AG20443 (cell line): ENCODE results near the gene CCDC87.
"Not testable (repeated sequence)": the region's sequence is repeated elsewhere in the genome, so short reads cannot be mapped to it uniquely, and the experiment has no call there.

Experiments
- DNase-seq: peaks from one replicate; pipeline ENCODE4 v3.0.0; 2012; ENCODE audit warnings: low spot score, mixed read lengths

CCDC87 gene

GRCh38 chr11:66592457-66593302 is at the start of gene CCDC87, which contains the start of gene CCS:
TSS of gene CCDC87 (minus strand) at chr11:66593063. CDS start at chr11:66593015, 48 bp downstream.
TSS of gene CCS (plus strand) at chr11:66593185. CDS start at chr11:66593262, 77 bp downstream.
- peak; percentile 100 for DNase-seq

- no peak for DNase-seq
These were observed 49.0 kb upstream of the CCDC87 start for GRCh38 chr11:66641834-66642233.

- DNase-seq: not testable (repeated sequence)
These were observed 47.0 kb upstream of the CCDC87 start for GRCh38 chr11:66639814-66640340.

- peak; percentile 28 for DNase-seq
These were observed 46.4 kb upstream of the CCDC87 start for GRCh38 chr11:66639066-66639813.

GRCh38 chr11:66638177-66639065 is 45.6 kb upstream of the CCDC87 start, which contains the start of gene RBM4:
TSS of gene RBM4 (plus strand) at chr11:66638703. CDS start at chr11:66639712, 1,009 bp downstream.
- DNase-seq: peak; percentile 99

GRCh38 chr11:66637557-66638176 is 44.8 kb upstream of the CCDC87 start:
- no peak for DNase-seq

- DNase-seq: no peak
These were observed 43.5 kb upstream of the CCDC87 start for GRCh38 chr11:66636411-66636810.

- DNase-seq: no peak
These were observed 40.1 kb upstream of the CCDC87 start for GRCh38 chr11:66632952-66633351.

GRCh38 chr11:66631883-66632282 is 39.0 kb upstream of the CCDC87 start:
- no peak for DNase-seq

GRCh38 chr11:66629356-66629755 is 36.5 kb upstream of the CCDC87 start:
- no peak for DNase-seq

GRCh38 chr11:66628061-66628603 is 35.3 kb upstream of the CCDC87 start:
- no peak for DNase-seq

GRCh38 chr11:66626926-66627325 is 34.1 kb upstream of the CCDC87 start:
- no peak for DNase-seq

- no peak for DNase-seq
These were observed 33.5 kb upstream of the CCDC87 start for GRCh38 chr11:66626382-66626781.

GRCh38 chr11:66625752-66626149 is 32.9 kb upstream of the CCDC87 start:
- no peak for DNase-seq

GRCh38 chr11:66625041-66625751 is 32.3 kb upstream of the CCDC87 start:
- no peak for DNase-seq

- no peak for DNase-seq
These were observed 31.6 kb upstream of the CCDC87 start for GRCh38 chr11:66624450-66624849.

GRCh38 chr11:66619080-66619554 is 26.3 kb upstream of the CCDC87 start:
- DNase-seq: peak; percentile 22

- no peak for DNase-seq
These were observed 24.4 kb upstream of the CCDC87 start for GRCh38 chr11:66617155-66617834.

GRCh38 chr11:66616379-66617154 is 23.7 kb upstream of the CCDC87 start, which contains the start of gene RBM14:
TSS of gene RBM14 (plus strand) at chr11:66616630. CDS start at chr11:66616721, 91 bp downstream.
- peak; percentile 99 for DNase-seq
